Fibroblast of peridontal ligament (primary cell): Measurements from ENCODE around the gene TRMU.

ENCODE experiments used
- DNase-seq: peaks from one replicate; pipeline ENCODE4 v3.0.0-alpha.2; 2010; ENCODE audit errors: extremely low read depth

The TRMU gene

DNA sequence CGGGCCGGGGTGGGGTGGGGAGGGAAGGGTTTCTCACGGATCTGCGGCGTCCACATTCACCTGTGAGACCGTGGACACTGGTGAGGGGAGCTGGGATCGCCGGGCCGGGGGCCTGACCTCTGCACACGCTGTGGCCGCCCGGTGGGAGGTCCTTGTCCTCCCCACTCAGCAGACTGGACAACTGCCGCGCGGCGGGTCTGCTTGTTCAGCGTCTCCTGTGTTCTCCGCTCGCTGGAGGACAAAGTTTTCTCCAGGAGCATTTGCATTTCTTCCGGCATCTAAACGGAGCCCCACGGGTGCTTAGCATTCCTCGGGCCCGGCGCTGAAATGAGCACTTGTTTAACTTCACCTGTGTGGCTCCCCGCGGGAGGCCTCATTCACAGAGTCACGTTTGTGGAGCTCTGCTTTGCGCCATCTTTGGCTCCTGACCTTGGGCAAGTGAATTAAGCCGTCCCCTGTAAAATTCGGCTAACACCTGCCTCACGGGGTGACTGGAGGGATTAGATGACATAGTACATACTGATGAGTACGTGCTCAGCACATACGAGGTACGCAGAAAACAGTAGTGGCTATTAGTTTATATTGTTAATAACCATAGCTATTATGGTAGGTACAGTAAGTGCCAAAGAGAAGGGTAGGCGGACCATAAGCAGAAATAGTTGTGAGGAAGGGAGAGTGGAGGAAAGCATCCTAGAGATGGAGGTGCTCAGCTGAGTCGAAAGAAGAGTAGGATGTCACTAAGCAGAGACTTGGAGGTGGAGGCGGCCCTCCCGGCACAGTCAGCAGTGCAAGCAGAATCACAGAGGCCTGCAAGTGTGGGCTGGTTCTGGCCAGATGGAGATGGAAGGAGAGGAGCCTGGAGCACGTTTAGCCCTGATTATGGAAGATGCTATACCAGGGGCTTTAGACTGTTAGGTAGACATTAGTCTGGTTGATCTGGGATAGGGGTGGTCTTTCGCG, 885 bp downstream of the TRMU start:
- no peak for DNase-seq

DNA sequence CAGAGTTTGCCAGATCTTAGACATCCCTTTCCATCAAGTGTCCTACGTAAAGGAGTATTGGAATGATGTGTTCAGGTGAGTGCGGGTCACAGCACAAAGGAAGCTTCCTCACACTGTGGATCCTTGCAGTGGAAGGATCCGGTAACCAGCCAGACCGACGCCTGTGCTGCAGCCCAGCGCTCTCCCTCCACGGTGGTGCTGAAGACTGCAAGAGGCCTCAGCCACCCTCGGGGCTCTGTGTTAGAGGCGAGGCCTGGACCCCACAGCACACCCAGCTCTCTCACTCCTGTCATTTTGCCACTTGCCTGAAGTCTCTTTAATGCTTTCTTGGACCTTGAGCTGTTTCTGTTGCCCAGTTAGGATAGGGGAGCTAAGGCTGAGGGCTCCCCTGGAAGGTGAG, 2.4 kb downstream of the TRMU start:
- DNase-seq = no peak

DNA sequence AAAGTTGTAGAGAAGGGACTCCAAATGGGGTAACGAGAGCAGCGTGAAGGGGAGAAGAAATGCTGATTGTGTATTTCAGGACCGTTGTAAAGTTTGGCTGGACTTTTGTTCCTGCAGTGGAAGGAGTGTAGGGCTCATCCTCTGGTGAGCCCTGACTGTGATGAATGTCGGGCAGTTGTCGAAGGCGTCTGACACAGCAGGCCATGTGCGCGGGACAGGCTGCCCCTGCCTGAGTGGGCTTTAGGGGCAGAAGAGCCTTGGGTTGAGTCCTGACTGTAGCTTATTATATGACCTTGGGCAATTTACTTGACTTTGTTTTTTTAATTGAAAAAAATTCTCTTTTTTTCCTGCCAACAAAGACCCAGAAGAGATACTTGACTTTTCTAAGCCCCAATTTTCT, 3.1 kb downstream of the TRMU start:
- no peak for DNase-seq

DNA sequence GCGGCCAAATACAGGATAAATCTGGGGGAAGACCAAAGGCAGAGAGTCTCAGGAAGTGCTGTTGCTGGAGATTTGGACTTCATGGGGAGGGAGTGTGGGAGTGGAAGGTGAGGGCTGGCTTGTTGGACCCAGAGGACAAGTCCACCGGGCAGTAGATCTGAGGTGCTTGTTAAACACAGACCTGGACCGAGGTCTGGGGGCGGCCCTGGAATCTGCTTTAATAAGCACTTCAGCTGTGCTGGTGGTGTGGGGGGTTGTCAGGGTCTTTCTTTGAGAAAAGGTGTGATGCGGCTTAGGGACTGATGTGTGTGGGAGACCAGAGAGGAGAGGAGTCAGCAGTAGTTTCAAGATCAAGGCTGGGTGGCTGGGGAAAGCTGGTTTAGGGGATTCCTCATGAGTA, 4.4 kb downstream of the TRMU start:
- no peak for DNase-seq

DNA sequence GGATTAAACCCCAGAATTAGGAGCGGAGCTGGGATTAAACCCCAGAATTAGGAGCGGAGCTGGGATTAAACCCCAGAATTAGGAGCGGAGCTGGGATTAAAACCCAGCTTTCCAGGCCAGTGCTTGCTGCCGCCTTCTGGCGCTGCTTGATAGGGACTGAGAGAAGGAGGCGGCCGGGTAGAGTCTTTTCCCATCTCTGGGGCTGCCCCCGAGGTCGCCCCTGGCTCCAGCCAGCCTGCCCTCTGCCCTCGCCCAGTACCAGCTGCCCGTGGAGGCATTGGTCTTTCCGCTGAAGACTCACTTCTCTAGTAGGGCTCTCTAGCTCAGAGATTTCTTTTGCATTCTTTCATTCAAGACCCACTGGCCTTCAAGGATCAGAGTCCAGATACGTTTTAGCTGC, 5.2 kb downstream of the TRMU start:
- no peak for DNase-seq

DNA sequence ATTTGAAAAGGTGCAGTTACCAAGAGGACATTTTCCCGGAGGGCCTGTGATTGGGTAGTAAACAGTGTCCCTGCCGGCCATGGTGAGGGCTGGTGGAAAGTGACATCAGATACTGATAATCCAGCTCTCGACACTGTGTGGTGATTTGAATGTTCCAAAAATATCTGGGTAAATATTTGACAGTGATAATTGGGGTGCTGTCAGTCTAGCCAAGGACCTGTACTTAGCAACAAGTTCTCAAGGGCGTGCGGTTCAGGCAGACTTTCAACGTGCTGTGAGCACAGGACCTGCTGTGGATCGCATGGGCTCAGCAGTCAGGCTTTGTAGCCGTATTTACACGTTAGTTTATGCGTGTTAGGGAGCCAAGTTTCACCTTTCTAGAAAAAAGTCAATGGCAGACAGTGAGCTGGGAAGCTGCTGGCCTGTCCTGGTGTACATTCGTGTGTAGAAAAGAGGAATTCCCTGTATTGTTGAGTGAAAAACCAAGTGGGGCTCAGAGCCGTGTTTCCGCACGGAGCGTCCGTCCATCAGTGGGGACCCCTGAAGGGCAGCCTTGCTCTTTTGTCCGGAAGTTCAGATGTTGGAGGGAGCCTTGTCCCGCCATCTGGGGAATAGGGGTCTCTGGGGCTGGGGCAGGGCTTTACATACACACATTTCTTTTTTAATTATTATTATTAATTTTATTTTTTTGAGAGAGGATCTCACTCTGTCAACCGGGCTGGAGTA, 11.3 kb downstream of the TRMU start:
- no peak for DNase-seq

DNA sequence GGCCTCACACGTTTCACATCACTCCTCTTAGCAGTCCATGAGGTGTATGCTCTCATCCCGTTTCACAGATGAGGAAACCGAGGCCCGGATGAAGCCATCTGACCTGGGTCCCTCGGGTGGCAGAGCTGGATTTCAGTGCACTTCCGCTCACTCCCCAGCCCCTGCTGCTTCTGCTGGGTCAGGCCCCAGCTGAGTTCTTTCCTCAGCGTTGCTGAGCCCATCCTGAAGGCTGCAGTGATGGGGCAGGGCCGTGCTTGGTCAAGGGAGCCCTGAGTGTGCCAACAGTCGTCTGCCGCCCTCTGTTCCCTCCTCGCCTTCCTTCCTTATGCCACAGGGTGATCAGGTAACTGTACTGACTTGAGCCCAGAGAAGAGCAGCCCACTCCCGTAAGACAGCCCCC, 12.1 kb downstream of the TRMU start:
- DNase-seq = no peak

DNA sequence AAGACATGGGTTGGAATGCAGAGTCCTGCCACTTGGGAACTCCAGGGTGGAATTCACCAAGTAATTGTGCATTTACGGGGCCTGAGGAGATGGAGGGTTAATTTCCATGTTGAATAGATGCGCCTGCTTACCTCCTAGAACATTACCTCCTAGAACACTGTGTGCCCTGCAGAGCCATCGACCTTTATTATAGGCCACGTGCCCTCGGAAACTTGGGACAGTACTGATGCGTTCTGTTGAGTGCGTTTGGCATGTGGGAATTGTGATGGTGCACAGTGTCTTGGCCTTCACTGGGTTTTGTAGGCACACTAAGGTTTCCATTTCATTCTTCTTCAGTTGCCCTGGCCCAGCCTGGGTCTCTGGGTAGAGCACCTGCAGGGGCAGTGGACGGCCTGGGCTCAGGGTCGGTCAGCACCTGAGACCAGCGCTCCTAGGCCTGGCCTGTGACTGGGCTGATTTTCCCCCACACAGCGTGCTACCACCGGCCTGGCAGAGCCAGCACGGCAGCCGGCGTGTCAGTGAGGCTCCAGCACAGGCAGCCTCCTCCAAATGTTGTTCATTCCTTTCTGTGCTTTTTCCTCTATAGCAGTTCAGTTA, 12.7 kb downstream of the TRMU start:
- DNase-seq = no peak

DNA sequence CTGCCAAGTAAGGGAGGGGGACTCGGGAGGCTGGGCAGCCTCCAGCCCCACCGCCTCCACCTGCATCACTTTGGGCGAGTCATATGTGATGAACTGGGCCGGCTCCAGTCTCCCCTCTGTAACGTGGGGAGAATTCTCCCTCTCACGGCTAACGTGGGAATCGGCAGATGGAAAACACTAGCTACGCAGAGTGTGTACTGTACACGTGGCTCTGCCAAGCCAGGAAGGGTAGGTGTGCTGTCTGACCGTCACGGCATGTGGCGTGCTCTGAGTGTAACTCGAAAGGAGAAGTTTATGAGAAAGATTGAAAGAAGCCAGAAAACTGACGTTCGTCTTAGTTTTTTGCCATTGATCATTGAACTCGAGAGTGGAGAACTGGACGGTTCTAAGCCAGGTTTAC, 13.7 kb downstream of the TRMU start:
- DNase-seq = no peak

DNA sequence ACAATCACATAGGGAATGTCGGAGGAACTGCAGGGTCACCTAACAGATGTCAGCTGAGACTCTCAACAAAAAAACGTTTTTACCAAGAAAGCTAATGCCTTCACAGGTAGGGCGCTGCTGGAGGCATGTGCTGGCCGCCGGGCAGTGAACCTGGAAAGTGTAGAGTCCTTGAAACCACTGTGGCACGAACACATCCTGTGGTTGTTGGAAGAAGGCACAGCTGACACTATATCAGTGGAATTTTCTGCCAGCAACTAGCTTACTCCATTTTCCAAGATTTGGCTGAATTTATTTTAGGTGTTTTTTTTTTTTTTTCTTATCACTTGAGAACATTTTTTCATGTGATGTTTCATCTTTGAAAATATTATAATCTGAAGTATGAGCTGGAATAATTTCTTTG, 14.2 kb downstream of the TRMU start:
- DNase-seq = no peak

DNA sequence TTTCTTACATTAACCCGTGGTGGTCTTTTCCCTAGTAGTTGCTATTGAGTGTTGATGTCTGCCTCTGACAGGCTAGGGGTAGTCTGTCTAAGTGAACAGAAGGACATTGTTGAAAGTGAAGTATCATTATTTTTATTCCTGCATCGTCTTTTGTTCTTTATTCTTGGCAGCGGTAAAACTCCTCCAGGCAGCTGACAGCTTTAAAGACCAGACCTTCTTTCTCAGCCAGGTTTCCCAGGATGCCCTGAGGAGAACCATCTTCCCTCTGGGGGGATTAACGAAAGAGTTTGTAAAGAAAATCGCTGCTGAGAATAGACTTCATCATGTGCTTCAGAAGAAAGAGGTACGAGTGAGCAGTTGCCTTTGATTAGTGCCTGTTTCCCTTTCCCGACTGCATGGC, 14.6 kb downstream of the TRMU start:
- DNase-seq = no peak

DNA sequence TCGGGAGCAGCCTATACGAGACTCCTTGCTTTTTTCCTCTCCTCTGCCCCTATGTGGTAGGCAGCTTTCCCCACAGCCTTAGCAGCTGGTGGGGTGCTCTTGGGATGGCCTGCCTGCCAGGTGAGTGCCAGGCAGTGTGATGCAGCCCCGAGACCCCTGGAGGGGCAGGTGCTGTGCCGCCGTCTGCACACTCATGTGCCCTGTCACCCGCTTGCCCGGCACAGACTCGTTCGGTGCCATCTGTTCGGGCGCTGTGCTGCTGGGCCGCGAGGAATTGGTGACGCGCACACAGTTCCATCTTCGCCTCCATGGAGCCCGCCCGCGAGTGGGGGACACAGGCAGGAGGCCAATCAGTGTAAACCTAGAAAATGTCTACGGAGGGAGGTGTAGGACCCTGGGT, 15.1 kb downstream of the TRMU start:
- DNase-seq = no peak

DNA sequence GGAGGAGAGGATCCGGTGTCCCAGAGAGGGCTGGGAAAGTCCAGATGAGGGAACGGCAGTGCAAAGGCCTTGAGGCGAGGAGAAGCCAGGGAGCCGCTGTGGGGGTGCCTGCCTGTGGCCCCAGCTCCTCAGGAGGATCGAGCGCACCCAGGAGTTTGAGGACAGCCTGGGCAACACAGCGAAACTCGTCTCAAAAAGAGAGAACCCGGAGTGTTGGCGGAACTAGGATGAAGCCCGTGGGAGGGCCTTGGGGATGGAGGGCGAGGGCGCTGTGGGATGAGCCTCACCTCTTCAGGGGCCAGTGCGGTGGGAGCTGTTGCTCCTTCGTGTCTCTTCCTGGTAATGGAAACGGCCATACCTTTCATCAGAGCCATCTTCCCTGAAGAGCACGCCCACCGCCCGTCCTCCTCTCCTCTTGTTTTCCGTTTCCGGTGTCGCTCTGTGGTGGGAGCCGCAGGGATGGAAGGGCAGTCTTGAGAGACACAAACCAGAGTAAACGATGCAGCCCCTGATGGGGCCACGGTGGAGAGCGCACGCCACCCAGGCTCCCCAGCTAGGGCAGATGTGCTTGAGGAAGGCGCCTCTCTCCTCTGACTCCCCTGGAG, 15.7 kb downstream of the TRMU start:
- no peak for DNase-seq

DNA sequence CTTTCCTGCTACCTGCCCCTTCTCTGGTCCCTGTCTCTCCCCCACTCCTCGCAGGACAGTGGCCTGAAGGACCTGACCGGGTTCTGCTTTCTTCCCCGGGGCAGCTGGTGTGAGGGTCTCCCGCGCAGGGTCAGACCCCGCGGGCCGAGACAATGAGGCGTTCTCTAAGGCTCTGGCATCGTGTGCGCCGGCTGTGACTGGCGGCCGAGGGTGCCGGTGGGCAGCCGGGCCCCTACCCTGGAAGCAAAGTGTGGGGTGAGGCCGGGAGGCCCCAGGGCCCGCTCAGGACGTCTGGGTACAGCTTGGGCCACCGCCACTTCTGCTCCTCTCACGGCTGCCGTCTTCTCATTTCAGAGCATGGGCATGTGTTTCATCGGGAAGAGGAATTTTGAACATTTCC, 16.3 kb downstream of the TRMU start:
- no peak for DNase-seq

DNA sequence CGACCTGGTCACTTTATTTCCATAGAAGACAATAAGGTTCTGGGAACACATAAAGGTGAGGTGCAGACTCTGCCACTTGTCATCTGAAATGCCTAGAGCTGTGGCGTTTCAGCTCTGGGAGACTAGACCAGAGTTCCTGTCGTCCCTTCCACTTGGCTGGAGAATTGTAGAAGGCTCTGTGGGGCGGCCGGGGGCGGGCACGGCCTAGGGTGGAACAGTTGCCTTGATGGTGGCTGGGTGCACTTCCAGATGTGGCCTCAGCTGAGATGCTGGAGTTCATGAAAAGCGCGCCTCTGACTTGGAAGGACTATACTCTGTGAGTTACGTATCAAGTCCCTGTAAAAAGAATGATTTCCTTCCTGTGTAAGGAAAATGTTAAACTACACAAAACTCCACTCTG, 16.8 kb downstream of the TRMU start:
- DNase-seq = no peak

DNA sequence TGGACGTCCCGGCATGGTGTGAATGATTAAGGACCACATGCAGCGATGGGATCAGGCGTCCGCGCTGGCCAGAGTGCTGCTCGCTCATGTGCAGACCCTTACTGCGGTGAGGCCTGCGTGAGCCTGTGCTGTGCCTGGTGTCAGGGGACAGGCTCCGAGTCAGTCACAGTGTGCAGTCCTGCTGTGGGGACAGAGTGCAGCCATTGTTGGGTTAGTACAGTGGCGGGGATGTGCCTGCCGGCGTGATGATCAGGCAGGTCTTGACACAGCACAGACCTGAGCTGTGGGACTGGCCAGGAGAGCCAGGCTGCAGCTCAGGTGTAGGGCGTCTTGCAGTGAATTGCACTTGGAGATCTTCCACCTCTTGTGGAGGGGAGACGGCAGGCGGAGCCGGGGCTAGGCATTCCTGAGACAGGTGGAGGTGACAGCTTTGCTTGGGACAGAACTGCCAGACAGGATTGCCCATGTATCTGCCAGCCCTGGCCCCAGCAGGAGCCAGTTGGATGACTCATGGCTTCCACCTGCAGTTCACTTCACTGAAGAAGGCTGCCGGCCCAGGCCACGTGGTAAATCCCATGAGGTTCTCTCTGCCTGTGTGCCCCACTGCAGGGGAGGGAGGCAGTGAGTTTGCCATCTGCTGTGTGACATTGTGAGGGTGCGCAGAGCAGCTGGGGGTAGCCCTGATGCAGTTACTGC, 17.3 kb downstream of the TRMU start:
- DNase-seq = no peak

DNA sequence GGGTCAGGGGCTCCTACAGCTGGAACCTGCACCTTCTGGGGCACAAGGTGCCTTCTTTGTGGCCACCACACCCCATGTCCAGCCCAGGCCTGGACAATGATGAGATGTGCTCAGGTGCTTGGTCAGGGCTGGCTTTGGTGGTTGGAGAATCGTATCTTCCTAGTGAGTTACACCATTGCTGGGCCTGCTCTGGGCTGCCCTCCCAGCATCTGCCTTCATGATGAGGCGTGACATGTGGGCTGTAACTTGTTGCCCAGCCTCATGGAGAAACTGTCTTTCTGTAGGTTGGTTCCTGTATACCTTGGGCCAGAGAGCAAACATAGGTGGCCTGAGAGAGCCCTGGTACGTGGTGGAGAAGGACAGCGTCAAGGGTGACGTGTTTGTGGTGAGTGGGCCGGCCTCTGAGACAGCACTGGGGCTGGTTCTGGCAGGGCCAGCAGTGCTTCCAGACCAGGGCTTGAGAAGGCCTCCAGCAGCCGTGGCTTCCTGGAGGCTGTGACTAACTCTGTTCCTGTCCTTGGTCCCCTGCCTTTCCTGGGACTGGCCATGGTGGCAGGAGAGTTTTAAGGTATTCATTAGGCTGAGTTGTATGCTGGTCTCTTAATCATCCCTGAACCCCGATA, 18.1 kb downstream of the TRMU start:
- DNase-seq = no peak

DNA sequence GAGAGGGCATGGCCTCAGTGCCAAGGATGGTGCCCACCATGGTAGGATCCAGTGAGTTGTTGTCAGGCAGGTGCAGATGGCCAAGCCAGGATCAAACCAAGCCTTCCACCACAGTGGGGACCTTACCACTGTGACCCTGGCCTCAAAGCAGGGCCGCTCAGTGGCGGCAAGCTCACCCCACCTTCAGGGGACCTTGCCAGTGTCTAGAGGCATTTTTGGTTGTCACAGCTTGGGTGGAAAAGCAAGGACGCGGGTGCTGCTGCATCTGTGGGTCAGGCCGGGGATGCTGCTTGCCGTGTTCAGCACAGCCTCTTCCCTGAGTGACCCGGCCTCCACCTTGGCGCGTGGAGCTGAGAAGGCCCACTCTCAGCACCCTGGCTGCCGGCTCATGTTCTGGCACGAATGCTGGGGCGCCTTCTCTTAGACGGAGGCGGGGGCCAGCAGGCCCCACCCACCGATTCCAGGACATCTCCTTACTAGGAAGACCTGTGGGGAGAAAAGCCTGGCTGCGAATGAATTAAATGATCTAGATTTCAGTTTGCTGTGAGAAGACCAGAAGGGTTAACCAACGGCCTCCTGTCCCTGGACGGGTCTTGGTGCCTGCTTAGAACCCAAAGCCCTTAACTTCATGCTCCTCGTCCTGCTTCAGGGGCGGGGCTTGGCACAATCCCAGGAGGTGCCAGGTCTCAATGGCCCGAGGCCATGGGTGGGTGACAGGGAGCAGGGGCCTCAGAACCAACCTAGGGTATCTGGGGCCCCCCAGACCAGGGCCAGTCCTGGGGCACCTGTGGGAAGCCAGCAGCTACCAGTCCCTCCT, 18.9 kb downstream of the TRMU start:
- DNase-seq = no peak

DNA sequence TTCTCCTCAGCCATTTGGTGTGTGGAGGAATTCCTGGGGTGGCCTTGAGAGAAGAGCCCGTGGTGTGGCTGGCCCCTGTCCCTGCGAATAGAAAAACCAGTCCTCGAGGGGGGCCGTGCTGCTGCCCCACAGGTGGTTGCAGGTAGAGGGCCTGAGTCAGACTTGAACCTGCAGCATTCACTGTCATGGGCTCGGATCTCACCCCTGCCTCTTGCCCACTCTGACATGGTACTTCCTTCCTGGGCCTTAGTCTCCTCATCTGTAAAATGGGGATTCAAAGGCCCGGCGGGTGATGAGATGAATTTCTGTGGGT, 19.4 kb downstream of the TRMU start:
- no peak for DNase-seq

DNA sequence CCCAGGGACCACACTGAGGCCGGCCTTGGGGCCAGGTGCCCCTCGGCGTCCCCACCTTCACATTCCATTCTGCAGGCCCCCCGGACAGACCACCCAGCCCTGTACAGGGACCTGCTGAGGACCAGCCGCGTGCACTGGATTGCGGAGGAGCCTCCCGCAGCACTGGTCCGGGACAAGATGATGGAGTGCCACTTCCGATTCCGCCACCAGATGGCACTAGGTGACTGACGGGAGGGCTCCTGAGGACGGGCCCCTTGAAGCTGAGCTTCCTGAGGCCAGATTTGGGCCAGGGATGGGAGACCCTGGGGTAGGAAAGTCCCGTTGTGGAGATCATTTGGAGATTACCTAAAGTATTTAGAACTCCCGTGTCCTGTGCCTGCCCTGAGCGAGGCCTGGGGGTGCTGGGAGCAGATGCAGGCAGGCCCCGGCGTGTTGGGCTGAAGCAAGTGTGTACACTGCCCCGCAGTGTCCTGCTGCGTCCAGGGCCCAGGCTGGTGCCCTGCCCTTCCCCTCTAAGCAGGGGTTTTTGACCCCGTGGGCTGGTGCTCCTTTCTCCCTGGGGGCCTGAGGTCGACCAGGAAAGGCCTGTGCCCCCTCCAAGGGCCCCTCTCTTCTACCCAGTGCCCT, 20.0 kb downstream of the TRMU start:
- DNase-seq = peak; percentile 62
